HCT116 (cell line): Measurements from ENCODE around the gene UNC93B1. TPM values are rescaled to one million over a fixed set of nuclear protein-coding genes. Genes with fewer than 3 reads are reported as not detected.
A peak's percentile ranks its signal among the peaks of the same experiment; 100 is the strongest.

ENCODE experiments used
- ATAC-seq: fragments of 200-7000 bp; cut with Tn5 transposase; 2 replicates; pipeline ENCODE4 v1.9.1; 2020; ENCODE audit warnings: mild to moderate bottlenecking, moderate library complexity
- BruUV-seq: library from RNA; stranded (reverse); fragments of 400-500 nt; replicated peaks from 2 replicates; lab custom pipeline; 2021; lab: Mats Ljungman, UMichigan
- CTCF ChIA-PET: fragments of 300-600 bp; sonication (Branson Sonifier 250); formaldehyde crosslinking; loops from one replicate; lab custom pipeline; 2021; ENCODE audit warnings: antibody characterized with exemption; lab: Charles Lee
- POLR2A ChIA-PET: fragments of 300-600, 350-600 bp; sonication (Branson Sonifier 250); formaldehyde crosslinking; loops from one replicate; lab custom pipeline; 2021; ENCODE audit warnings: antibody characterized with exemption; lab: Charles Lee
- RAD21 ChIA-PET, 2 experiments: fragments of 300-600 bp; sonication (Branson Sonifier 250); formaldehyde crosslinking; loops; one replicate each; lab custom pipeline; 2023; ENCODE audit warnings: low total read pairs in 2 of 2; ENCODE audit not compliant: uncharacterized antibody in 2 of 2, unreplicated experiment in 2 of 2, low non-redundant PET in 1 of 2; lab: Charles Lee
- DNase-seq: peaks from one replicate; pipeline ENCODE4 v3.0.0-alpha.2; 2010; ENCODE audit warnings: low read depth, low spot score
- H2AFZ ChIP-seq: fragments of 200-600 bp; shearing (Covaris generic), sonication (generic); 2 replicates; pipeline ENCODE4 v1.6.1; 2017; ENCODE audit warnings: low read depth, mixed run types, mixed read lengths, antibody characterized with exemption, low read length; ENCODE audit not compliant: poor library complexity, severe bottlenecking
- H3K27ac ChIP-seq: 2 replicates; pipeline ENCODE4 v1.5.1; 2012; ENCODE audit warnings: low read depth, low read length
- H3K27me3 ChIP-seq: fragments of 200-600 bp; sonication (generic); 2 replicates; pipeline ENCODE4 v1.6.1; 2016; ENCODE audit warnings: mixed run types, low read length, mixed read lengths; ENCODE audit not compliant: insufficient read depth
- H3K36me3 ChIP-seq, 2 experiments: fragments of 200-500 bp in 1 of 2; fragments of 200-600 bp in 1 of 2; sonication (Bioruptor generic) in 1 of 2; sonication (generic) in 1 of 2; 2 replicates each; pipeline versions ENCODE4 v1.5.1 to v1.6.1; 2014 to 2016; ENCODE audit warnings: low read length in 2 of 2, inconsistent platforms in 1 of 2, mixed read lengths in 1 of 2, mixed run types in 1 of 2; ENCODE audit not compliant: insufficient read depth in 2 of 2, control insufficient read depth in 1 of 2
- H3K4me1 ChIP-seq, 2 experiments: fragments of 200-600 bp in 1 of 2; sonication (generic) in 1 of 2; 2 replicates each; pipeline versions ENCODE4 v1.5.1 to v1.6.1; 2012 to 2017; ENCODE audit warnings: low read length in 2 of 2, inconsistent platforms in 1 of 2, mild to moderate bottlenecking in 1 of 2, mixed read lengths in 1 of 2, mixed run types in 1 of 2, moderate library complexity in 1 of 2; ENCODE audit not compliant: insufficient read depth in 2 of 2, control insufficient read depth in 1 of 2
- H3K4me2 ChIP-seq: fragments of 200-600 bp; sonication (generic); 2 replicates; pipeline ENCODE4 v1.6.1; 2017; ENCODE audit warnings: mixed run types, low read length, mixed read lengths
- H3K4me3 ChIP-seq, 2 experiments: fragments of 200-600 bp in 1 of 2; sonication (generic) in 1 of 2; replicated peaks in 1 of 2; 2 replicates each; pipeline ENCODE4 v1.5.1; 2011 to 2016; ENCODE audit warnings: low read length in 2 of 2, control low read depth in 1 of 2, low read depth in 1 of 2, mild to moderate bottlenecking in 1 of 2, mixed read lengths in 1 of 2, mixed run types in 1 of 2
- H3K79me2 ChIP-seq: fragments of 200-600 bp; sonication (generic); 2 replicates; pipeline ENCODE4 v1.6.1; 2017; ENCODE audit warnings: mild to moderate bottlenecking, mixed run types, low read length, moderate library complexity, mixed read lengths; ENCODE audit not compliant: insufficient read depth
- H3K9ac ChIP-seq: fragments of 200-600 bp; sonication (generic); 2 replicates; pipeline ENCODE4 v1.6.1; 2016; ENCODE audit warnings: low read length, mixed read lengths
- H3K9me2 ChIP-seq: fragments of 200-600 bp; sonication (generic), shearing (Covaris generic); 2 replicates; pipeline ENCODE4 v1.6.1; 2017; ENCODE audit warnings: mixed run types, mild to moderate bottlenecking, moderate library complexity; ENCODE audit not compliant: insufficient read depth
- H3K9me3 ChIP-seq, 2 experiments: fragments of 200-500 bp in 1 of 2; fragments of 200-600 bp in 1 of 2; sonication (Bioruptor generic) in 1 of 2; sonication (generic) in 1 of 2; 2 replicates each; pipeline ENCODE4 v1.6.1; 2014 to 2017; ENCODE audit warnings: low read length in 2 of 2, mixed read lengths in 2 of 2, inconsistent platforms in 1 of 2, low read depth in 1 of 2, mild to moderate bottlenecking in 1 of 2, mixed run types in 1 of 2, moderate library complexity in 1 of 2; ENCODE audit not compliant: control insufficient read depth in 1 of 2, insufficient read depth in 1 of 2
- H4K20me1 ChIP-seq: fragments of 200-600 bp; sonication (generic), shearing (Covaris generic); 2 replicates; pipeline ENCODE4 v1.6.1; 2017; ENCODE audit warnings: mixed run types, mild to moderate bottlenecking, moderate library complexity; ENCODE audit not compliant: insufficient read depth
- EZH2 ChIP-seq: fragments of 200-600 bp; sonication (generic); IDR thresholded peaks from 2 replicates; pipeline ENCODE4 v1.6.1; 2017; ENCODE audit warnings: antibody characterized with exemption, mixed run types
- JUND ChIP-seq: IDR thresholded peaks from 2 replicates; pipeline ENCODE4 v1.6.1; 2012
- POLR2A ChIP-seq: IDR thresholded peaks from 2 replicates; pipeline ENCODE4 v1.7.0; 2011; ENCODE audit warnings: borderline replicate concordance; ENCODE audit not compliant: insufficient read depth, insufficient read length; ENCODE audit errors: extremely low read depth
- POLR2AphosphoS5 ChIP-seq: IDR thresholded peaks from 2 replicates; pipeline ENCODE4 v1.6.1; 2011; ENCODE audit warnings: mild to moderate bottlenecking, low read depth, low read length, moderate library complexity
- SIN3A ChIP-seq: IDR thresholded peaks from 2 replicates; pipeline ENCODE4 v1.6.1; 2012; ENCODE audit warnings: low read depth
- SP1 ChIP-seq: IDR thresholded peaks from 2 replicates; pipeline ENCODE4 v1.6.1; 2012; ENCODE audit warnings: low read depth
- ZFX ChIP-seq: fragments of 450-650 bp; IDR thresholded peaks from 2 replicates; pipeline ENCODE4 v1.6.1; 2017
- intact Hi-C: fragments of 100-400 bp; cut with micrococcal nuclease; formaldehyde crosslinking; loops from 2 replicates; pipeline ENCODE4 v1.10.0; 2022
- total RNA-seq: library from RNA; stranded (reverse); gene quantifications from one replicate; pipeline ENCODE4 v1.2.1, GENCODE V29; 2021; ENCODE audit not compliant: unreplicated experiment
- TF ChIP-seq, protein P1 (sequence below): IDR thresholded peaks from 2 replicates; pipeline ENCODE4 v1.6.1; 2012; ENCODE audit warnings: low read depth
- TF ChIP-seq, protein P2 (sequence below): IDR thresholded peaks from 2 replicates; pipeline ENCODE4 v1.6.1; 2012

UNC93B1 gene
- total RNA-seq, 1 experiment from 2014 or later, result 72.9 TPM

DNA sequence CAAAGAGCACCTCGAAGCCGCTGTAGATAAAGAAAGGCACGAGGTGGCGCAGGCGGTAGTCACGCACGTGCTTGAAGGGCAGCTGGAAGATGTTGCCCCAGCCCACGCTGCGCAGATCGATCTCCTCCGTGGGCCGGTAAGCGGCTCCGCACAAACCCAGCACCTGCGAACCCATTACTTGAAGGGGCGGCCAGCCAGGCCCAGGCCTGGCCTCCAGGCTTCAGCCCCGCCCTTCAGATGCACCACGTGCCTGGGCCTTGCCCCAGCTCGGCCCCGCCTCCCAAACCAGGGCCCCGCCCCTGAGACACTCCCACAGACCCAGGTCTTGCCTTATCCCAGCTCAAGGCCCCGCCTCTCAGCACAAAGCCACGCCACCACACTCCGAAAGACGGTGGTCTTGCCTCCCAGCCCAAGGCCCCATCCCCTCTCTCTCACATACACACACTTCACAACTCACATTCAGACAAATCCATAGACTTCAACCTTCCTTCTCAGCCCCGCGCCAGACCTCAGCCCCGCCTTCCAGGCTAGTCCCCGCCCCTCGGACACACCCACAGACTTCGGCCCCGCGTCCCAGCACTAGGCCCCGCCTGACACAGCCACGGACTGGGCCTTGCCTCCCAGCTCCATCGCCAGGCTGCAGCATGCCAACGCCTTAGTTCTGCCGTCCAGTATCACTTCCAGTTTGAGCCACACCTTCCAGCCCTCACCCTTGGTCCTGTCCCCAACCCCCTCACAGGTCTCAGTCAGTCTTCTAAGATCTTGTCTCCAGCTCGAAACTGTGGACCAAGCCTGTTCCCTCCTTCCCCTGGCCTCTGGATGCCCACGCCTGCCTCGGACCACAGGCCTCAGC, 7.0 kb downstream of the UNC93B1 start:
- DNase-seq (peak; percentile 89), ATAC-seq (peak; percentile 96)
- H3K4me1 ChIP-seq, result peaks cover 13 to 25% of the 10 kb centered on the region in 2 experiments; a peak in 3 of 4 replicates
- H3K27me3 ChIP-seq, result no peaks in the 10 kb centered on the region
- H3K9me2 ChIP-seq, result no peaks in the 10 kb centered on the region
- peak overlapping the region; percentile 27 to 45 for H3K4me3 ChIP-seq
- BruUV-seq, result no TSS peak
- H3K27ac ChIP-seq, result peak overlapping the region; percentile 46
- H2AFZ ChIP-seq, result no peak overlapping the region
- ChIA-PET RAD21 (interaction anchor here in 1 of 2 experiments (0.9 kb wide), 1 partner anchor 149 kb away, joined by 5 read pairs; no protein-coding TSS in a partner anchor), POLR2A (interaction anchor here (1.4 kb wide), 1 partner anchor 13 kb away, joined by 9 read pairs; the partner anchor contains the start of gene ALDH3B1), CTCF (interaction anchor here (0.7 to 1.4 kb wide), 4 partner anchors 14 to 212 kb away, joined by 3 to 10 read pairs (median 3); no protein-coding TSS in a partner anchor)
- intact Hi-C loops, result loop anchor here (10.0 kb wide), 1 partner anchor 142 kb away; no protein-coding TSS in a partner anchor
- H3K9me3 ChIP-seq, result no peaks in the 10 kb centered on the region
- H3K4me2 ChIP-seq, result peak overlapping the region; percentile 89
- H3K9ac ChIP-seq, result peak overlapping the region; percentile 49
- H3K79me2 ChIP-seq, result no peaks in the 10 kb centered on the region
- TF ChIP-seq JUND (no peak), SP1 (no peak), ZFX (peak; percentile 18; the same call in 1 of the 2 replicates), POLR2A (peak; percentile 29), EZH2 (no peak), POLR2AphosphoS5 (peak; percentile 46; the same call in 1 of the 2 replicates)
- no peaks in the 10 kb centered on the region for H3K36me3 ChIP-seq
- no peaks in the 10 kb centered on the region for H4K20me1 ChIP-seq

DNA sequence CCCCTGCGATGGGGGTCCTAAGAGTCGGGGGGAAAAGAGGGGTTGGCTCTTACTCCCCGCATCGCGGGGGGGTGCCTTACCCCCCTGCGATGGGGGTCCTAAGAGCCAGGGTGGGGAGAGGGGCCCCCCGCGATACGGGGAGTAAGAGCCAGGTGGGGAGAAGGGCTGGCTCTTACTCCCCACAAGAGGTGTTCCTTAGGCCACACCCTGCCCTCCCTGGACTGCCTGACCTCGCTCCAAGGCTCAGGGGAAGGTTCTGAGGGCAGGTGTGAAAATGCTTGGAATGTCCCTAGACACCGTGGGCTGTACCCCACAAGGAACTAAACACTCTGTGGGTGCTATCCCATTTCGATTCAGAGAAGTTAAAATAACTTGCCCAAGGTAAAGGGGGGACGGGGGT, 7.8 kb downstream of the UNC93B1 start:
- Histone ChIP-seq H3K27me3 (no peaks in the 10 kb centered on the region), H3K4me2 (peak overlapping the region; percentile 89), H3K9ac (0 out of 2 replicates have a peak overlapping the region, but pooled peaks have one; percentile 49), H2AFZ (no peak overlapping the region), H3K36me3 (no peaks in the 10 kb centered on the region), H3K4me1 (peaks cover 13 to 25% of the 10 kb centered on the region in 2 experiments; a peak in 3 of 4 replicates), H3K4me3 (no peak overlapping the region), H3K27ac (peak overlapping the region; percentile 8; the same call in 1 of the 2 replicates), H3K9me3 (no peaks in the 10 kb centered on the region), H4K20me1 (no peaks in the 10 kb centered on the region), H3K9me2 (no peaks in the 10 kb centered on the region), H3K79me2 (no peaks in the 10 kb centered on the region)
- no TSS peak for BruUV-seq
- POLR2A ChIA-PET, result interaction anchor here (1.4 kb wide), 1 partner anchor 14 kb away, joined by 9 read pairs; the partner anchor contains the start of gene ALDH3B1
- DNase-seq (no peak), ATAC-seq (no peak)
- RAD21 ChIA-PET, result no interaction called here
- TF ChIP-seq, protein P1, sequence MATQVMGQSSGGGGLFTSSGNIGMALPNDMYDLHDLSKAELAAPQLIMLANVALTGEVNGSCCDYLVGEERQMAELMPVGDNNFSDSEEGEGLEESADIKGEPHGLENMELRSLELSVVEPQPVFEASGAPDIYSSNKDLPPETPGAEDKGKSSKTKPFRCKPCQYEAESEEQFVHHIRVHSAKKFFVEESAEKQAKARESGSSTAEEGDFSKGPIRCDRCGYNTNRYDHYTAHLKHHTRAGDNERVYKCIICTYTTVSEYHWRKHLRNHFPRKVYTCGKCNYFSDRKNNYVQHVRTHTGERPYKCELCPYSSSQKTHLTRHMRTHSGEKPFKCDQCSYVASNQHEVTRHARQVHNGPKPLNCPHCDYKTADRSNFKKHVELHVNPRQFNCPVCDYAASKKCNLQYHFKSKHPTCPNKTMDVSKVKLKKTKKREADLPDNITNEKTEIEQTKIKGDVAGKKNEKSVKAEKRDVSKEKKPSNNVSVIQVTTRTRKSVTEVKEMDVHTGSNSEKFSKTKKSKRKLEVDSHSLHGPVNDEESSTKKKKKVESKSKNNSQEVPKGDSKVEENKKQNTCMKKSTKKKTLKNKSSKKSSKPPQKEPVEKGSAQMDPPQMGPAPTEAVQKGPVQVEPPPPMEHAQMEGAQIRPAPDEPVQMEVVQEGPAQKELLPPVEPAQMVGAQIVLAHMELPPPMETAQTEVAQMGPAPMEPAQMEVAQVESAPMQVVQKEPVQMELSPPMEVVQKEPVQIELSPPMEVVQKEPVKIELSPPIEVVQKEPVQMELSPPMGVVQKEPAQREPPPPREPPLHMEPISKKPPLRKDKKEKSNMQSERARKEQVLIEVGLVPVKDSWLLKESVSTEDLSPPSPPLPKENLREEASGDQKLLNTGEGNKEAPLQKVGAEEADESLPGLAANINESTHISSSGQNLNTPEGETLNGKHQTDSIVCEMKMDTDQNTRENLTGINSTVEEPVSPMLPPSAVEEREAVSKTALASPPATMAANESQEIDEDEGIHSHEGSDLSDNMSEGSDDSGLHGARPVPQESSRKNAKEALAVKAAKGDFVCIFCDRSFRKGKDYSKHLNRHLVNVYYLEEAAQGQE, result no peak
- TF ChIP-seq SIN3A, result no peak
- no peak for TF ChIP-seq JUND
- TF ChIP-seq, protein P2, sequence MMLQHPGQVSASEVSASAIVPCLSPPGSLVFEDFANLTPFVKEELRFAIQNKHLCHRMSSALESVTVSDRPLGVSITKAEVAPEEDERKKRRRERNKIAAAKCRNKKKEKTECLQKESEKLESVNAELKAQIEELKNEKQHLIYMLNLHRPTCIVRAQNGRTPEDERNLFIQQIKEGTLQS, result no peak
- CTCF ChIA-PET, result interaction anchor here (0.7 to 1.4 kb wide), 2 partner anchors 15 to 40 kb away, joined by 3 to 10 read pairs; no protein-coding TSS in a partner anchor
- intact Hi-C loops, result loop anchor here (10.0 kb wide), 1 partner anchor 141 kb away; no protein-coding TSS in a partner anchor
